NCI-H460 (cell line): Measurements from ENCODE around the gene ZNF444. TPM values are rescaled to one million over a fixed set of nuclear protein-coding genes. Genes with fewer than 3 reads are reported as not detected.
"Not testable (repeated sequence)": the region's sequence is repeated elsewhere in the genome, so short reads cannot be mapped to it uniquely, and the experiment has no call there.

Source experiments
- DNase-seq: peaks from one replicate; pipeline ENCODE4 v3.0.0-alpha.2; 2016; ENCODE audit warnings: low read depth; ENCODE audit errors: extremely low read depth
- polyA plus RNA-seq: library from polyadenylated mRNA; depleted of rRNA; stranded (reverse); fragments of >200 nt; gene quantifications from 2 replicates; pipeline ENCODE4 v1.2.3, GENCODE V29; 2014; cell fraction: nucleus; rRNA removed
- total RNA-seq: library from RNA; depleted of rRNA; stranded (reverse); fragments of >200 nt; shearing (Covaris generic); gene quantifications from 2 replicates; pipeline ENCODE4 v1.2.3, GENCODE V29; 2014; rRNA removed

ZNF444 gene
- 9.0 and 10.7 TPM in 2 replicates for total RNA-seq
- polyA plus RNA-seq, result 38.3 and 38.4 TPM in 2 replicates

DNA sequence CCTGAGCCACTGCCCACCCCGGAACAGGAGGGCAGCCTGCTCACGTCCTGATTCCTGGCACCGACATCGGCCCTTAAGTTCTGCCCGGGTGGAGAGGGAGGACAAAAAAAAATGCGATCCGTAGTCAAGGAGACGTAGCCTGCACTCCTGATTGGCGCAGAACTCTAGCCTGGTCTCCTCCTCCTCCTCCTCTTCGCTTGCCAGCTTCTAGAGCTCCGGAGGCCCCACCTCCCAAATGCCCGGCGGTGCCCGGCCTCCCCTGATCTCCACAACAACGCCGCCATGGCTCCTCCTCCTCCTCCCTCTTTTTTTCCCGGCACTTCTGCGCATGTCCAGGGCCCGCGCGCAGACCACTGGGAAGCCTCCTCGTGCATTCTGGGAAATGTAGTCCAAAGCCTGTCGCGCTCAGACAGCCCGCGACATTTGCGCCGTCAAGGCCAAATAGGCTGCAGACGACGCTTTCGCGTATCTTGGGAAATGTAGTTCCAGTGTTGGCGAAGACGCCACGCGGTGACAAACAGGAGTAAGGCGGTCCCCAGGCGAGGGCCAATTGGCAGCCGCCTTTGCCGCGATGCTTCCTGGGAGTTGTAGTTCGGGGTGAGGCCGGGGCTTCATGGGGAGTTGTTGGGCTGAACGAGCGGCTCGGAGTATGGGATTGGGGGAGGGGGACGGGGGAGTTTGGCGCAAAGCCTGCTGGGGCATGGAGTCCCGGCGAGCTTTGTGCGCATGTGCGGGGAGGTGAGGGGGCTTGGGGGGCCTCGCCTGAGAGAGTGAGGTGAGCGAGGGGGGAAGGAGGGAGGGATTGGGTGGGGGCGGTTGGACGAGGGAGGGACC, at the start of gene ZNF444:
ZNF444 (plus strand) TSS at position 705 of the 834 bp plus-strand sequence. CDS start 5,625 bp downstream, outside the sequence.
- peak; percentile 96 for DNase-seq

GRCh38 chr19:56091751-56092546, 49.1 kb upstream of the ZNF444 start:
- DNase-seq, result no peak

- no peak for DNase-seq
Measured at GRCh38 chr19:56092685-56093631, 48.1 kb upstream of the ZNF444 start.

DNA sequence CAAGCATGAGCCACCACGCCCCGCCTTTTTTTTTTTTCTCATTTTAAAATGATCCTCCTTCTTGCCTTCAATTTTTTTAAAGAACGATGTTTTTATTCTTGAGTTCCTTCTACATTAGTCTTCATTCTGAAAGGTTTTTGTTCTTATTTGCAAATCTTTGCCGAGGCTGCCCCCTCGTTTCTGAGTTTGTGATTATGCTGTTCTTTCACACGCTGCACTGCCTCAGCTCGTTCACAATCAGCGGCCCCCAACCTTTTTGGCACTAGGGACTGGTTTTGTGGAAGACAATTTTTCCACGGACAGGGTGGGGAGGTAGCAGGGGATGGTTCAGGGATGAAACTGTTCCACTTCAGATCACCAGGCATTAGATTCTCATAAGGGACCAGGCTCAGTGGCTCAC, 46.6 kb upstream of the ZNF444 start:
- DNase-seq, result no peak

DNA sequence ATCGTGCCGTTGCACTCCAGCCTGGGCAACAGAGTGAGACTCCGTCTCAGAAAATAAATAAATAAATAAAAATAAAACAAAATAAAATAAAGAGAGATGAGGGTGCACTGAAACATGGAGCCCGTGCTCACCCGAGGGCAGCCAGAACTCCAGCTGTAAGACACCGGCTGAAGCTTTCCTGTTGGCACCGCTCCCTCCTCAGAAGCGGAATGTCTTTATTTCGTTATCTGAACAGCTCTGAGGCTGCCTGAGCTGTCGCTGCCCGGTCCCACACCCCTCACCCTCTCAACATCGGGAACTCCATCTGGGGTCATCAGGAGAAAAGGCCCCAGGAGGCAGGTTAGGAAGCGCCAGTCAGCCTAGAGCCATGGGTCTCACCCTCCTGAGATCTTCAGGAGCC, 44.4 kb upstream of the ZNF444 start:
- DNase-seq, result no peak

- no peak for DNase-seq
Measured at GRCh38 chr19:56097306-56097705, 43.8 kb upstream of the ZNF444 start.

DNA sequence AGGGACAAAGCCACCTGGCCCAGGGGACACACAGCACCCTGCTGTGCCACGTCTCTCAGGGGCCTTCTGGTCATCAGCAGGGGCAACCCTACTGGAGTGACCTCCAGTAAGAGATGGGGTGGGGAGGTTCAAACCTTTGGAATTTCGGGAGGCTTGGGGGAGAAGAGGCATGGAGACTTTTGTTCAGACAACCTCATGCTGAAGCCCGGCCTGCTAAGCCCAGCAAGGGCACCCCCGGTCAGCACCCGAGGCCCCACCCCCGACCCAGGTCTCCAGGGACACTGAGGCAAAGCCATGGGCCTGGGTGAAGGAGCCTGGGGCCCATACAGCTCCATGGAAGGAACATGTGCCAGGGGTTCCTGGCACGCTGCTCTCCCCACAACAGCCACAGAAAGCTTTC, 43.3 kb upstream of the ZNF444 start:
- no peak for DNase-seq

- not testable (repeated sequence) for DNase-seq
Measured at GRCh38 chr19:56098237-56098636, 42.9 kb upstream of the ZNF444 start.

GRCh38 chr19:56098731-56099568, 42.1 kb upstream of the ZNF444 start:
- no peak for DNase-seq

DNA sequence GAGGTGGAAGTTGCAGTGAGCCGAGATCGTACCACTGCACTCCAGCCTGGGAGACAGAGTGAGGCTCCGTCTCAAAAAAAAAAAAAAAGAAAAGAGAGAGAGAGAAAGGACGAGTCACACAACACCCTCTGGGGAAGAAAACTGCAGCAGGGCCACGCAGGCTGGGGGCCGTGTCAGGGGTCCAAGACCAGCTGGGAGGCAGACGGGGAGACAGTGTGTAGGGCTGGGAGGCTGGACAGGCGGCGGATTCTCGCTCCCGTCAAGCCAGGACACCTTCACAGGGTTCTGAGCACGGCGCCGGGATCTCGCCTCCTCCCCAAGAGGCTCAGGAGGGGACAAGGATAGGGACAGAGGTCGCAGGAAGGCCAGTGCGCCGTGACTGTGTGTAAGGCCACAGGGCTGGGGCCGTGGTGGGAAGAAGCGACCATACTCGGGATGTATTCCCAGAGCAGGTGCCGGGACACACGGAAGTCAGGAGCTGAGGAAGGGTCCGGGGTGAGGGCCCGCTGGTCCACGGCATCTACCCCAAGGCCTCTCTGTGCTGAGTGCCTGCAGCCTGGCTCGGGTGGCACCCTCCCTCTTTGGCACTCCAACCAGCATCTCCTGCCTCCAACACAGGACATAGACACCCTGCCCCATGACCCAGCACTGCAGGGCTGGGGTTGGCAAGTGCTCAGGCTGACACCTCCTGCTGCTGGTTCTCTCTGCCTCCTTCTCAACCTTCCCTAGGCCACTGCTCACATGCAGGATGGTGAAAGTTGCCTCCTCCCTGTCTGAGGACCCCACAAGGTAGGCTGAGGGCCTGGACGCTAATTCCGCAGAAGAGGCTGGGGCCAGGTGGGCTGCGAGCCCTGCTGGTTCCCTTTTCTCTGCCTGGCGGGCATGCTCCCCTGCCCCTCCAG, 41.2 kb upstream of the ZNF444 start:
- DNase-seq, result no peak

GRCh38 chr19:56101095-56101494, 40.0 kb upstream of the ZNF444 start:
- no peak for DNase-seq

GRCh38 chr19:56101746-56102535, 39.1 kb upstream of the ZNF444 start:
- DNase-seq, result no peak

DNA sequence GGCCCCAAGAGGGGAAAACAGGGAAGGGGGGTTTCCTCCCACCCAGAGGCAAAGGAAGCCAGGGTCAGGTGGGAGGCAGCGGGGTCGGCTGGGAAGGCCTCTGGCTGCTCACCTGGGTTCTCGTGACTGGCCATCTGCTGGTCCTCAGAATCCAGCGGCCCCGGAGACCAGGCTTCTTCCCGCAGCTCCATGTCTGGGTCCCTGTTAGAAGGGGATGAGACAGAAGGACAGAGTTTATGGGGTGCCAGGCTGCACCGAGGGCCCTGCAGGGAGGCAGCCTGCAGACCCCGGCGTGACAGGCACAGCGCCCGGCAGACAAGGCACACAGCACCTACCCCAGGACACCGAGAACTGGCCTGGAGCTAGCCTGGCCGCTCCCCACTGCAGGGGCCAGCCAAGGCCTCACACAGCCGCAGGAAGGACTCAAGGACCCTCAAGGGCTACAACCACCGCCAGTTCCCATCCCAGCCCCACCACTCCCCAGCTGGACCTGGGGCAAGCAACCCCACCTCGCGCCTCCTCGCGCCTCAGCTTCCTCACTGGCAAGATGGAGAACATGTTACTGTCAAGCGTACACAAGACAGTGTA, 38.0 kb upstream of the ZNF444 start:
- DNase-seq, result no peak

- no peak for DNase-seq
Measured at GRCh38 chr19:56104423-56104822, 36.7 kb upstream of the ZNF444 start.

GRCh38 chr19:56105090-56105701, 35.9 kb upstream of the ZNF444 start:
- DNase-seq, result peak; percentile 17

- not testable (repeated sequence) for DNase-seq
Measured at GRCh38 chr19:56105831-56106396, 35.2 kb upstream of the ZNF444 start.
